GM18867 (cell line): Measurements from ENCODE around the gene GLT1D1.
"Not testable (repeated sequence)": the region's sequence is repeated elsewhere in the genome, so short reads cannot be mapped to it uniquely, and the experiment has no call there.

Experiments used
- ATAC-seq: cut with Tn5 transposase; IDR thresholded peaks from one replicate; pipeline ENCODE4 v1.9.1; 2021; ENCODE audit warnings: mild to moderate bottlenecking, moderate library complexity; ENCODE audit not compliant: unreplicated experiment

The GLT1D1 gene

DNA sequence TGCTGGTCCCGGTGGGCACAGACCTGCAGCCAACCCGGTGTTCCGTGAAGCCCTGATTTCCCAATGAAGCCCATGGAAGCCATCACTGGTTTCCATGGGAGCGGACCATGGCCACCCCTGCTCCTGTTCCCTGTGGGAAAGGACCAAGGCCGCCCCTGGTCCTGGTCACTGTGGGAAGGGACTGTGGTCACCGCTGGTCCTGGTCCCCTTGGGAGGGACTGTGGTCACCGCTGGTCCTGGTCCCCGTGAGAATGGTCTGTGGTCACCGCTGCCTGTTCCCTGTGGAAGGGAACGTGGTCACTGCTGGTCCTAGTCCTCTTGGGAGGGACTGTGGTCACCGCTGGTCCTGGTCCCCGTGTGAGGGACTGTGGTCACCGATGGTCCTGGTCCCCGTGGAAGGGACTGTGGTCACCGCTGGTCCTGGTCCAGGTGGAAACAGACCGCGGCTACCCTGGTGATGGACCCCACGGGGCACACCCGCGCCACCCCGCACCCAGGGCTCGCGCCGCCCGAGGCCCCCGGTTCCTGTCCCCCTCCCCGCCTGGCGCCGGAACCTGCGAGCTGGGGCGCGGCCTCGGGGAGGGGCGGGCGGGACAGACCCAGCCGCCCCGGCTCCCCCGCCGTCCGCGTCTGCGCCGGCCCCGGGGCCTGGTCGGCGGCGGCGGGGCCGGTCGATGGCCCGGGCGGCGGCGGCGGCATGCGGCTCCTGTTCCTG lies at the start of gene GLT1D1:
GLT1D1 (plus strand) TSS at position 594 of the 715 bp plus-strand sequence; CDS start at position 698, 104 bp downstream.
- ATAC-seq: no peak

GRCh38 chr12:128803788-128804187 lies 49.5 kb upstream of the GLT1D1 start:
- ATAC-seq: no peak

DNA sequence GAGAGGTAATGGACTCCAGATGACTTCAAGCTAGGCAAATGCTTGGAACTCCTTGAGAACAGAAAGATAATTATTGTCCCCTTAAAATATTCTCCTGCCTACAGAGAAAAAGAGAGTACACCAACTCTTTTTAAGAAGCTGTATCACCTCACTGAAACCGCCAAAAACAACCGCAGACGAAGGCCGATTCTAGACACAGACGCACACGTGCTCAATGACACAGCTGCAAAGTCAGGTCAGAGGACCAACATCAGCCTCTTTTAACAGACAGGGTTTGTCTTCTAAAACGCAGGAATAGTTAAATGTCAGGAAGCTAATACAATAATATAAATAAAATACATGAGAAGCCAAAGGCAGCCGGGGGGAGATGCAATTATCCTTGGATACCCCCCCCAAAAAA lies 48.5 kb upstream of the GLT1D1 start:
- ATAC-seq: no peak

GRCh38 chr12:128805406-128805805 lies 47.9 kb upstream of the GLT1D1 start:
- ATAC-seq: not testable (repeated sequence)

DNA sequence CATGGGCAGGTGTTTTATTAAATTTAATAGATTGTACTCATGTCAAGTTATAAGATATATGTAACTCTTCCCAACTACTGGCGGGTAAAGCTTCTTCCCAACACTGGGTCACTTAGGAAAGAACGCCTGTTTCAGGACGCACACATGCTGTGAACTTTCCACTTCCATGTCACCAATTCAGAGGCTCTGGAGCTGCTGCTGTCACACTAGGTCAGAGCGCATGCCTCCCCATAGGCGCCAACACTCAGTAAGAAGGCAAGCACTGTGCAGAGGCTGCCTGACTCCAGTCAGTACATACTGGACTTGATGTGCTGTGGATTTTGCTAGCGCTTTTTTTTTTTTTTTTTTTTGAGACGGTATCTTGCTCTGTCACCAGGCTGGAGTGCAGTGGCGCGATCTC lies 46.7 kb upstream of the GLT1D1 start:
- ATAC-seq: no peak

- no peak for ATAC-seq
Measured at GRCh38 chr12:128807161-128807724, 46.0 kb upstream of the GLT1D1 start.

- ATAC-seq: no peak
Measured at GRCh38 chr12:128808651-128809050, 44.6 kb upstream of the GLT1D1 start.

- ATAC-seq: peak; percentile 92
Measured at GRCh38 chr12:128810182-128811127, 42.8 kb upstream of the GLT1D1 start.

- no peak for ATAC-seq
Measured at GRCh38 chr12:128811806-128812205, 41.5 kb upstream of the GLT1D1 start.

GRCh38 chr12:128813392-128813791 lies 39.9 kb upstream of the GLT1D1 start:
- no peak for ATAC-seq

DNA sequence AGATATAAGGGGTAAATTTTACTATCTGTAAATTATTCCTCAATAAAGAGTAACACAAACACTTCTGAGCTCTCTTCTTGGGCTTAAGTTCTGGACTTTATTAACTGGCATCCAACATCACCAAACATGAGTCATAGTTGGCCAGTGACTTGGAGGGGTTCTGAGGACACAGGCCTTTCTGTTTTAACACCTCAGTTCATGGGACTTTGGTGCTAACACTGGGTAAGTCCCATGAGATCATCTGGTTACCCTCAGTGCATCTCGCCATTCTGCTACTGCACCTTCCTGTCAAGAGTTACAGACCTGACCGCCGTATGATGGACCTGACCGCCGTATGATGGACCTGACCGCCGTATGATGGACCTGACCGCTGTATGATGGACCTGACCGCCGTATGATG lies 39.4 kb upstream of the GLT1D1 start:
- ATAC-seq: peak; percentile 36

- no peak for ATAC-seq
Measured at GRCh38 chr12:128814411-128815261, 38.6 kb upstream of the GLT1D1 start.

DNA sequence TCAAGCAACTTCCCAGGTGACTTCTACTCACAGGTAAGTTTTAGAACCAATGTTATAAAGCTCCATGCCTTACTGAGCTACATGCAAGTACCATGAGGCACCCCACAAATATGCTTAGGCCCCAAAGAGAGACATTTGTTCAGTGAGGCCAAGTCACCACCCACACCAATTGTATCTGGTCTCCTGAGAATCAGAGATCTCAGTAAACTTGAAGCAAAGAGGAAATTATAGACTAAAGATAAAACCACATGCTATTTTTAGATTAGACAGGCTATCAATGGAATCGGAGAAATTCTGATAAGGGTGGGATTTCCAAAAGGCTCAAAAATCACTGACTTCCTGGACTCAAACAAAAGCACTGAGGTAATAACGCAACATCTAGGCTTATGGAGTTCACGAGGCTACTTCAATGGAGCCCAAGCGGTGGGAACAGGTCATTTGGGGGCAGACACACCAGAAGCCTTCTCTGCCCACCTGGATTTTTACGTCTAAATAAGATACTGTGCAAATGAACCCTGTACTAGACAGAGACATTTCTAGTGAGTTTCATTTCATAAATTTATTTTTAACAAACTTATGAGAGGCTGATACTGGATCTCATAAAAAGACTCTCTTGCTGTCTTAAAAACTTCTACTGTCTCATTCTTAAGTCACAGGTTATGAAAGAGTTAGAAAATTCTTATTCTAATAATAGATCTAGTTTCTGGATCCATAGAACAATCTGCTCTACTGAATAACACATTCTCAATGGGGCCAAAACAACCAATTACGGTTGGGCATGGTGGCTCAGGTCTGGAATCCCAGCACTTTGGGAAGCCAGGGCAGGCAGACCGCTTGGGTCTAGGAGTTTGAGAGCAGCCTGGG lies 37.3 kb upstream of the GLT1D1 start:
- ATAC-seq: no peak

GRCh38 chr12:128816643-128816920 lies 36.7 kb upstream of the GLT1D1 start:
- no peak for ATAC-seq

GRCh38 chr12:128817111-128818015 lies 35.9 kb upstream of the GLT1D1 start:
- peak; percentile 42 for ATAC-seq

- ATAC-seq: peak; percentile 42
Measured at GRCh38 chr12:128818065-128819022, 34.9 kb upstream of the GLT1D1 start.

DNA sequence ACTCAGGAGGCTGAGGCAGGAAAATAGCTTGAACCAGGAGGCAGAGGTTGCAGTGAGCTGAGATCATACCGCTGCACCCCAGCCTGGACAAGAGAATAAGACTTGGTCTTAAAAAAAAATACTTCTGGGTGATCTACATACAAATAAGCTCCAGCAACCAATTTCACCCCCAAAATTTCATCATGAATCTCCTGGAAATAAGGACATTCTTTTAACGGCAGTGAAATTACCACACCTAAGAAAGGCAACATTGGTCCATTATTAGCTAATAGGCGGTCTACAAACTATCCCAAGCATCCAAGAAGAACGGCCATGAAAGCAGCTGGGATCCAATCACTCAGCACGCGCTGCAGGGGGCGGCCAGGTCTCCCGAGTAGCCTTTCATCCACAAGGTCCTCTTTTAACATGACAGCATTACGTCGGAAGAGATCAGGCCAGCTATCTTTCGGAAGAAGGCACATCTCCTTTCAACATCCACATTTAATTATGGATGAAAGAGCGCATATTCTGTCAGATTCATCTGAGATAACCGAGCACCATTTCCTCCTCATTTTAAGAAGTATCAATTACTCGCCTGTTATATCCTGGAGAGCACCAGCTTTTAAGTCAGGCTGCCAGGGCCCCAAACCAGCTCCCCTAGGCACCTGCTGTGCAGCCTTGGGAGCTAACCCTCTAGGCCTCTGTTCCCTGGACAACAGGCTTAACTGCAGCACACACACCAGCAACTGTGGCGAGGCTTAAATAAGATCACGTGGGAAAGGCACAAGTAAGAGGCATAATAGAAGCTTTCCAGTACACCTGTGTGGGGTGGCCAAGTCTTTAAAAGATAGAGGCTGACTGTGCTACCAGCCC lies 33.8 kb upstream of the GLT1D1 start:
- ATAC-seq: no peak
